IMR-90 (cell line): ENCODE data around the gene ARHGAP21.

ENCODE experiments used
- CTCF ChIP-seq: conservative IDR thresholded peaks from 2 replicates; pipeline ENCODE4 v1.5.1; 2012; ENCODE audit warnings: mild to moderate bottlenecking, low read depth, low read length, improper control_type of control experiment
- FOS ChIP-seq: fragments of 150-350 bp; IDR thresholded peaks from 2 replicates; pipeline ENCODE4 v1.6.1; 2016; ENCODE audit warnings: low read depth, low read length
- MAFK ChIP-seq: IDR thresholded peaks from 2 replicates; pipeline ENCODE4 v1.6.1; 2012; ENCODE audit warnings: low read depth, low read length, improper control_type of control experiment
- POLR2A ChIP-seq: IDR thresholded peaks from 2 replicates; pipeline ENCODE4 v1.6.1; 2012; ENCODE audit warnings: mild to moderate bottlenecking, low read depth, low read length

DNA sequence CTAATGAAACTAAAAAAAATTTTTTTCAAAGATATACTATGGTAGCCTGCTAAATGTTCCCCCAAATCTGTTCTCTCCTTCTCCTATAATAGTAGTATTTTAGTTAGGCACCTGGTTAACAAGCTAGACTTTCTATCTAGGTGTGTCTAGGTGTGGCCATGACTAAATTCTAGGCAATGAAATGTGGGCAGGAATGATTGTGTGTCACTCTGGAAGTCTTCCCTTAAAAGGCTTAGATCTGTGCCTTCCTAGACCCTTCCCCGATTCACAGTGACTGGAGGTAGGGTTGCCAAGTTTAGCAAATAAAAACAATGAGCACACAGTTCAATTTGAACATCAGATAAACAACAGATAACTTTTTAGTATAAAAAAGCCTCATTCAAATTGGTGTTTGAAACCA lies 8.3 kb upstream of the ARHGAP21 start:
- no peak for TF ChIP-seq CTCF
- TF ChIP-seq POLR2A, result no peak
- TF ChIP-seq MAFK, result no peak
- TF ChIP-seq FOS, result no peak
